HL-60 (cell line): ENCODE results near the gene MYO16.

ENCODE experiments used
- POLR2AphosphoS5 ChIP-seq: IDR thresholded peaks from 2 replicates; pipeline ENCODE4 v1.6.1; 2012; ENCODE audit warnings: low read depth
- REST ChIP-seq: IDR thresholded peaks from 2 replicates; pipeline ENCODE4 v1.6.1; 2012; ENCODE audit warnings: low read depth; ENCODE audit not compliant: insufficient replicate concordance
- TF ChIP-seq, protein P1 (sequence below): IDR thresholded peaks from one replicate; pipeline ENCODE4 v1.5.1; 2011; ENCODE audit warnings: low read length, control low read depth, inconsistent platforms; ENCODE audit not compliant: insufficient read depth

DNA sequence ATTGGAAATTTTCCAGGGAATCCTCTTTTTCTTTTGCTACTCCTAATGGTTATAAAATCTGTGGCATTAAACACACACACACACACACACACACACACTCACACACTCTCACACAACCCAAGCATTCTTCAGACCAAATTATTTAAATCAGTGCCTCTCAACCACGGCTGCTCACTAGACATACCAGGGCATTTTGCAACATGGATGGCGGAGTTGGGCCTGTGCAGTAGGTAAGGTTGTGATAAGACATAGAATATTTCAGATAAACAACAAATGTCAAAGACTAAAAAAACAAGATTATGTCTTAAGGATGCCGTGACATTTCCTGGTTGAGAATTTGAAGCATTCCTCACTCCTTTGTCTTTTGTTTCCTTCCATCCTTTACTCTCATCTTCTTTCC, 443.1 kb downstream of the MYO16 start:
- TF ChIP-seq, protein P1, sequence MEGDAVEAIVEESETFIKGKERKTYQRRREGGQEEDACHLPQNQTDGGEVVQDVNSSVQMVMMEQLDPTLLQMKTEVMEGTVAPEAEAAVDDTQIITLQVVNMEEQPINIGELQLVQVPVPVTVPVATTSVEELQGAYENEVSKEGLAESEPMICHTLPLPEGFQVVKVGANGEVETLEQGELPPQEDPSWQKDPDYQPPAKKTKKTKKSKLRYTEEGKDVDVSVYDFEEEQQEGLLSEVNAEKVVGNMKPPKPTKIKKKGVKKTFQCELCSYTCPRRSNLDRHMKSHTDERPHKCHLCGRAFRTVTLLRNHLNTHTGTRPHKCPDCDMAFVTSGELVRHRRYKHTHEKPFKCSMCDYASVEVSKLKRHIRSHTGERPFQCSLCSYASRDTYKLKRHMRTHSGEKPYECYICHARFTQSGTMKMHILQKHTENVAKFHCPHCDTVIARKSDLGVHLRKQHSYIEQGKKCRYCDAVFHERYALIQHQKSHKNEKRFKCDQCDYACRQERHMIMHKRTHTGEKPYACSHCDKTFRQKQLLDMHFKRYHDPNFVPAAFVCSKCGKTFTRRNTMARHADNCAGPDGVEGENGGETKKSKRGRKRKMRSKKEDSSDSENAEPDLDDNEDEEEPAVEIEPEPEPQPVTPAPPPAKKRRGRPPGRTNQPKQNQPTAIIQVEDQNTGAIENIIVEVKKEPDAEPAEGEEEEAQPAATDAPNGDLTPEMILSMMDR, result no peak
- TF ChIP-seq POLR2AphosphoS5 (no peak), REST (no peak)
